ENCODE results near the gene CMKLR1.

DNA sequence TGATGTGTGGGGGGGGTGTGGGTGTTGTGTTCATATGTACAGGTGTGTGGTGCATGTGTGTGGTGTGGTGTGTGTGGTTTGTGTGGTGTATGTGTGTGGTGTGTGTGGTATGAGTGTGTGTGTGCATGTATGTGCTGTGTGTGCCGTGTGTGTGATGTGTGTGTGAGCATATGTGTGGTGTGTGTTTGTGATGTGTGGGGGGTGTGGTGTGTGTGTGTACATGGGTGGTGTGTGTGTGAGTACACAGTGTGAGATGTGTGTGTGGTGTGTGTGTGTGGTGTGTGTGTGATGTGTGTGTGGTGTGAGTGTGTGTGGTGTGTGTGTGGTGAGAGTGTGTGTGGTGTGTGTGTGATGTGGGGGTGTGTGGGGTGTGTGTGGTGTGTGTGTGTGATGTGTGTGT, 24.5 kb upstream of the CMKLR1 start:
- TF ChIP-seq, protein P1, sequence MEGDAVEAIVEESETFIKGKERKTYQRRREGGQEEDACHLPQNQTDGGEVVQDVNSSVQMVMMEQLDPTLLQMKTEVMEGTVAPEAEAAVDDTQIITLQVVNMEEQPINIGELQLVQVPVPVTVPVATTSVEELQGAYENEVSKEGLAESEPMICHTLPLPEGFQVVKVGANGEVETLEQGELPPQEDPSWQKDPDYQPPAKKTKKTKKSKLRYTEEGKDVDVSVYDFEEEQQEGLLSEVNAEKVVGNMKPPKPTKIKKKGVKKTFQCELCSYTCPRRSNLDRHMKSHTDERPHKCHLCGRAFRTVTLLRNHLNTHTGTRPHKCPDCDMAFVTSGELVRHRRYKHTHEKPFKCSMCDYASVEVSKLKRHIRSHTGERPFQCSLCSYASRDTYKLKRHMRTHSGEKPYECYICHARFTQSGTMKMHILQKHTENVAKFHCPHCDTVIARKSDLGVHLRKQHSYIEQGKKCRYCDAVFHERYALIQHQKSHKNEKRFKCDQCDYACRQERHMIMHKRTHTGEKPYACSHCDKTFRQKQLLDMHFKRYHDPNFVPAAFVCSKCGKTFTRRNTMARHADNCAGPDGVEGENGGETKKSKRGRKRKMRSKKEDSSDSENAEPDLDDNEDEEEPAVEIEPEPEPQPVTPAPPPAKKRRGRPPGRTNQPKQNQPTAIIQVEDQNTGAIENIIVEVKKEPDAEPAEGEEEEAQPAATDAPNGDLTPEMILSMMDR (IDR thresholded peaks at IDR 0.05; ENCODE audit: extremely low read depth in 1 of 2, insufficient read depth in 1 of 2, low read depth in 1 of 2, low read length in 2 of 2): no peak
- TF ChIP-seq POLR2A (IDR thresholded peaks at IDR 0.05; ENCODE audit: low read depth, low read length): no peak
